HG03558 (cell line): ENCODE results near the gene LYSMD2.

ENCODE experiments used
- ATAC-seq: cut with Tn5 transposase; IDR thresholded peaks from one replicate; pipeline ENCODE4 v1.9.1; 2021; ENCODE audit warnings: moderate number of reproducible peaks; ENCODE audit not compliant: unreplicated experiment; ENCODE audit errors: extremely low read depth

The LYSMD2 gene

DNA sequence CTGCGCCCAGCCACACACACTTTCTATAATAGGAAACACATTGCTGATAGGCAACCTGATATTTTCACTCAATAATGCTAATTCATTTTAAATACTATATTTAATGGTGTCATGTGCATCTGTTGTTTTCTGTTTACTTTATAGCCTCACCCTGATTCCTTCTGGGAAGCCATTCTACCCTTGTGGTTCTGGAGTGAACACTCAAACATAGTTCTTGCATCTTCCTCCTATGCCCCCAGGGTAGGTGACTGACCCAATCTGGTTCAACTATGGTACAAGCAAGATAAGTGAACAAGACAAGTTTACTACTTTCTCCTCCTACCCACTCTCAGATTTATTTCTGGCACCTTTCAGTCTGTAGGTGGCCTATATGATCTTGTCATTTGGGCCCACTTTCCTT lies 60.4 kb downstream of the LYSMD2 start:
- no peak for ATAC-seq

DNA sequence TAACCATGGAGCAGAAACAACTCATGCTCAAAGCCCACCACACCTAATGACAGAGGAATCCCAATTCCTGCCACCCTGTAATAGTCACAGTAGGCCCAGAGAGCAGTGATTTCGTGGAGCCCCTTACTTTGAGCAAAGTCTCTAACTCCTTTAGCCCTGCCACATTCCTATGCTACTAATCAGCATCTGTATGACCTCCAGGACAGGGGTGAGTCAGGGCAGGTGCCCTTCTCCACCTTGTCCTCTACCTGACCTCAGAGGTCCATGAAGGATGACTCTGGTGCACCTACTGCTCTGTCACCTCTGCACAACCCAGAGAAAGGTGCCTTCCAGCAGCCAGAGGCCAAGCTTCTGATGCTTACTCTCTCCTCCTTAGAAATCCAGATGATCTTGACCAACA lies 62.2 kb downstream of the LYSMD2 start:
- no peak for ATAC-seq
